Keratinocyte (primary cell): ENCODE data around the gene GNB1L. TPM values are rescaled to one million over a fixed set of nuclear protein-coding genes. Genes with fewer than 3 reads are reported as not detected.

Source experiments
- DNase-seq: peaks from one replicate; pipeline ENCODE4 v3.0.0-alpha.2; 2011; ENCODE audit warnings: low read depth, missing footprints, low spot score
- FAIRE-seq: peaks from 2 replicates; lab custom pipeline; 2011; peaks lifted over from hg19 to GRCh38; lab: Jason Lieb, UNC
- H2AFZ ChIP-seq: 2 replicates; pipeline ENCODE4 v1.6.0; 2012; ENCODE audit warnings: low read length, control low read depth, inconsistent platforms; ENCODE audit not compliant: control insufficient read depth
- H3K27ac ChIP-seq: 2 replicates; pipeline ENCODE4 v1.5.1; 2011; ENCODE audit warnings: low read length; ENCODE audit not compliant: control insufficient read depth, insufficient read depth
- H3K27me3 ChIP-seq: 3 replicates; pipeline ENCODE4 v1.6.0; 2011; ENCODE audit warnings: low read length; ENCODE audit not compliant: control insufficient read depth, insufficient read depth; ENCODE audit errors: extremely low read depth
- H3K36me3 ChIP-seq, 2 experiments: 2 replicates in 1 of 2; 3 replicates in 1 of 2; pipeline ENCODE4 v1.5.1; 2011; ENCODE audit warnings: low read length in 2 of 2, mild to moderate bottlenecking in 1 of 2; ENCODE audit not compliant: control insufficient read depth in 2 of 2, insufficient read depth in 2 of 2; ENCODE audit errors: extremely low read depth in 1 of 2
- H3K4me1 ChIP-seq: 3 replicates; pipeline ENCODE4 v1.5.1; 2011; ENCODE audit warnings: low read length; ENCODE audit not compliant: control insufficient read depth, insufficient read depth; ENCODE audit errors: extremely low read depth
- H3K4me2 ChIP-seq: 3 replicates; pipeline ENCODE4 v1.6.0; 2011; ENCODE audit warnings: low read depth, low read length; ENCODE audit not compliant: control insufficient read depth, insufficient read depth; ENCODE audit errors: extremely low read depth
- H3K4me3 ChIP-seq, 3 experiments: fragments of 200-600 bp in 1 of 3; sonication (generic) in 1 of 3; 2 replicates in 2 of 3; 3 replicates in 1 of 3; pipeline ENCODE4 v1.5.1; 2011 to 2016; ENCODE audit warnings: low read length in 3 of 3, mild to moderate bottlenecking in 3 of 3, control low read depth in 2 of 3, inconsistent platforms in 1 of 3, low read depth in 1 of 3, mixed read lengths in 1 of 3, mixed run types in 1 of 3, moderate library complexity in 1 of 3; ENCODE audit not compliant: control insufficient read depth in 2 of 3, insufficient read depth in 2 of 3; ENCODE audit errors: extremely low read depth in 1 of 3
- H3K79me2 ChIP-seq: 2 replicates; pipeline ENCODE4 v1.6.0; 2012; ENCODE audit warnings: low read length; ENCODE audit not compliant: control insufficient read depth, insufficient read depth
- H3K9ac ChIP-seq: 3 replicates; pipeline ENCODE4 v1.6.0; 2011; ENCODE audit warnings: low read length; ENCODE audit not compliant: control insufficient read depth, insufficient read depth; ENCODE audit errors: extremely low read depth
- H3K9me1 ChIP-seq: 3 replicates; pipeline ENCODE4 v1.6.0; 2011; ENCODE audit warnings: low read length; ENCODE audit not compliant: control insufficient read depth, insufficient read depth; ENCODE audit errors: extremely low read depth
- H3K9me3 ChIP-seq: 2 replicates; pipeline ENCODE4 v1.5.1; 2012; ENCODE audit warnings: low read depth, low read length; ENCODE audit not compliant: control insufficient read depth
- H4K20me1 ChIP-seq: 3 replicates; pipeline ENCODE4 v1.6.0; 2011; ENCODE audit warnings: low read length; ENCODE audit not compliant: control insufficient read depth, insufficient read depth; ENCODE audit errors: extremely low read depth
- CTCF ChIP-seq, 3 experiments: IDR thresholded peaks in 1 of 3; conservative IDR thresholded peaks in 1 of 3; optimal IDR thresholded peaks in 1 of 3; 2 replicates in 2 of 3; 3 replicates in 1 of 3; pipeline versions ENCODE3 to v1.5.1; 2011; ENCODE audit warnings: low read length in 3 of 3, mild to moderate bottlenecking in 3 of 3, moderate library complexity in 2 of 3, control low read depth in 1 of 3, inconsistent platforms in 1 of 3; ENCODE audit not compliant: insufficient read depth in 2 of 3; ENCODE audit errors: extremely low read depth in 1 of 3
- EZH2 ChIP-seq: IDR thresholded peaks from one replicate; pipeline ENCODE4 v1.6.1; 2012; ENCODE audit warnings: inconsistent platforms, mild to moderate bottlenecking, low read length, moderate library complexity
- dilution Hi-C: fragments of 300-500 bp; cut with MboI; formaldehyde crosslinking; loops from one replicate; pipeline ENCODE4 v1.7.0; 2020; ENCODE audit warnings: low sequenced_read_pairs; ENCODE audit not compliant: extremely low pct_ligation_motif_present
- polyA plus RNA-seq, 5 experiments: library from polyadenylated mRNA; depleted of rRNA in 3 of 5; stranded (reverse) in 3 of 5; stranded (forward) in 1 of 5; unstranded in 1 of 5; fragments of >200 nt; gene quantifications; 1 replicate in 1 of 5; 2 replicates in 3 of 5; 3 replicates in 1 of 5; pipeline versions ENCODE4 v1.2.1 to v1.2.3, GENCODE V29; 2011 to 2012; ENCODE audit warnings: missing spikeins in 2 of 5, low read depth in 1 of 5, low replicate concordance in 1 of 5

The GNB1L gene
- polyA plus RNA-seq, 1 donor (not counting 4 experiments of a cell fraction or from before 2014, with no cell fraction given), result 2.0 TPM

DNA sequence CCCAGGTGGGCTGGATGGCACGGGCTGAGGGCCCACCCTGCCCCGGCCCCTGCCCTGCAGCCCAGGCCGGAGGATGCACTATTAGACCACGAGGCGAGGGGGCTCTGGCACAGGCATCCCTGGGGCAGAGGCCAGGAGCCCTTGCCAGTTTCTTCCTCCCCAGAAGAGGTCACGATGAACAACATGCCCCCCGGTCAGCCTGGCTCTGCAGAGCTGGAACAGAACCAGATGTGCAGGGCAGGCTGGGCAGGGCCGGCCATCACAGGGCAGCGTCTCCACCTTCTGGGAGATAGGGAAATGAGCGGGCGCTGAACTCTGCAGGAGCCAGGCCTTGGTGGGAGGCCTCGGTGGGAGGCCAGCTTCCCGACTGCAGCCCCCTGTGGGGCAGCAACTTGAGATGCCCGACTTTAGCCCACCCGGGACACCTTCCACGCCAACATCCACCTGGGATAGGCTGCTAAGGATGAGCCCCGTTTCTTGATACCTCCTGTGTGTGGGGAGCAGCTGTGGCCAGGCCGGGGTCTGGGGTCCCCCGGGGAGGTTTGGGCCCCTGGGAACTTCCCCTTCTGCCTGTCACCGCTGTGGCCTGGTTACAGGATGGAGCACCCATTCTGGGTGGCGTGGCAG lies 21.8 kb upstream of the GNB1L start:
- Histone ChIP-seq H3K4me3 (no peak overlapping the region), H3K4me1 (peaks cover 46% of the 10 kb centered on the region), H3K27ac (no peak overlapping the region), H3K27me3 (no peaks in the 10 kb centered on the region), H3K9me3 (no peaks in the 10 kb centered on the region), H3K36me3 (no peaks in the 10 kb centered on the region), H4K20me1 (no peaks in the 10 kb centered on the region), H3K79me2 (peaks cover 8% of the 10 kb centered on the region), H3K9ac (no peak overlapping the region), H2AFZ (no peak overlapping the region), H3K4me2 (no peak overlapping the region), H3K9me1 (no peaks in the 10 kb centered on the region)
- TF ChIP-seq EZH2 (no peak), CTCF (optimal IDR thresholded peaks at IDR 0.05 in 1 of 3, IDR thresholded peaks at IDR 0.05 in 1 of 3, conservative IDR thresholded peaks at IDR 0.05 in 1 of 3; ENCODE audit: extremely low read depth in 1 of 3, insufficient read depth in 2 of 3, low read length in 3 of 3) (peak in 1 of 3 experiments; percentile 27)
- DNase-seq, result no peak
- dilution Hi-C loops, result no loop called here
- no peak for FAIRE-seq

DNA sequence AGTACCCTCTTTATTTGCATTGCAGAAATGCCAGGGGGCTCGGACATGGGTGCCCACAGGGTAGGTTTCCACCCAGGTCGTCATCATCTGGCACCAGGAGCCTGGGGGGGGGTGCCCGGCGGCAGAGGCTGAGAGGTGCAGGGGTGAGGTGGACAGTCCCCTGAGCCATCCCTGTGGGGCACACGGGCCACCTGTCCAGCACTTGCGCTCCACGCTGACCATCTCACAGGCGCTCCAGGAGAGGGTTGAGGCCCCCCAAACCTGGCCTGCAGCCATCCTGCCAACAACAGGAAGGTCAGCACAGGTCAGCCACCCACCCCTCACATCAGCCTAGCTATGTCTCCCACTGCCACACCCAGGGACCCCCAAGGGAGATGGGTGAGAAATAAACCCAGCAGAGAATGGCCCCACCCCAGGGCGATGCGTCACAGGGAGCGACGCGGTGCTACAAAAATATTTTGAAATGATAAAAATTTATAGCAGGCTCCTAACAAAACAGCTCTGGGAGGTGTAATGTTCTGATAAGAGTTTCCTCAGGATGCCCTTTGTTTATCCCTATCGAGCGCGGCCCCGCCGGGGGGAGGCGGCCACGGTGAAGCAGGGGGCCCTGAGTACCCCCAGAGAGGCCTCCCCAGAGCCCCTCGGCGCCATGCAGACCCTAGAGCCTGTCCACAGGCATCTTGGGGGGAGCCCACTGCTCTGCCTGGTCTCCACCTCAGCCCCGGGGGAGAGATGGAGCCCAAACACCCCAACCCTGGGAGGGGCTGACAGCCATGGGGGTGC lies 21.0 kb upstream of the GNB1L start:
- Histone ChIP-seq H3K9ac (peak overlapping the region; percentile 15), H3K4me2 (no peak overlapping the region), H3K4me1 (peaks cover 38% of the 10 kb centered on the region), H2AFZ (no peak overlapping the region), H3K4me3 (no peak overlapping the region), H4K20me1 (no peaks in the 10 kb centered on the region), H3K79me2 (peaks cover 8% of the 10 kb centered on the region), H3K27me3 (no peaks in the 10 kb centered on the region), H3K36me3 (no peaks in the 10 kb centered on the region), H3K9me3 (no peaks in the 10 kb centered on the region), H3K9me1 (no peaks in the 10 kb centered on the region), H3K27ac (peak overlapping the region; percentile 14)
- no peak for TF ChIP-seq CTCF (optimal IDR thresholded peaks at IDR 0.05 in 1 of 3, IDR thresholded peaks at IDR 0.05 in 1 of 3, conservative IDR thresholded peaks at IDR 0.05 in 1 of 3; ENCODE audit: extremely low read depth in 1 of 3, insufficient read depth in 2 of 3, low read length in 3 of 3)
- no peak for TF ChIP-seq EZH2
- dilution Hi-C loops, result no loop called here
- FAIRE-seq, result no peak
- no peak for DNase-seq
